Bronchus fibroblast of lung (primary cell): ENCODE data around the gene TMEM138. TPM values are rescaled to one million over a fixed set of nuclear protein-coding genes. Genes with fewer than 3 reads are reported as not detected.

Source experiments
- total RNA-seq: library from RNA; depleted of rRNA; stranded (reverse); fragments of >200 nt; gene quantifications from 2 replicates; pipeline ENCODE4 v1.2.3, GENCODE V29; 2015

Gene TMEM138
- total RNA-seq: 18.4 and 19.5 TPM in 2 replicates

DNA sequence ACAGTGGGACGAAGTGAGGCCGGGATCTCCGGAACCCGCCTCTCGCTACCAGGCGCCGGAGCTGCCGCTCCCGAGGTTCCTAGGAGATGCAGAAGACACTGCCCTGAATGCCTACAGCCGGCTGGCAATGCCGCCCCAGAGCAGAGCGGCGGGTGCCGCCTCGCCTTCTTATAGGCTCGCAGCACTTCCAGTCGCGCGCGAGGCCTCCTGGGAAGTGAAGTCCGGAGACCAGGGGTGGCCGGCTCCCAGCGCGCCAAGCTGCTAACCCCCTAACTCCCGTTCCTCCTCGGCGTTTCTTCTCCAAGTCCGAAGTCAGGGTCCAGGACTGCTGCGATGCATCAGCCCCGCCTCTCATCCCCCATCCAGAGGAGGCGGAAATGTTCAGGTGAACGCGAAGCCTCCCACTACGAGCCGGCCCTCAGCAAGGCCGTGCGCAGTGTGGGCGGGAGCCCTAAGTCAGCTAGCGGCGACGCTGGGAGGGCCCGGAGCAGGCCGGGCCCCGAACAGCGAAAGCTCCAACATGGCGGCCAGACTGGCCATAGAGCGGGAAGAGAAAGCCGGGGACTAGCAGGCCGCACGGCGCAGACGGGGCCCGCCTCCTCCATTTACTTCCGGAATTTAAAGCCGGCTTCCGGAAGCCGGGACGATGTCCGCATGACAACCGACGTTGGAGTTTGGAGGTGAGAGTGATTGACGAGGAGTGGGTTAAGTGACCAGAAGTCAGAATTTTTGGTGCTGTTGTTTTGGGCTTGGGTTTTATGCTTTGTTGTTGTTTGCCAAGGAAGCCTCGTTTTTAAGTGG, at the start of gene TMEM138, which contains the start of gene CYB561A3:
Gene TMEM138, plus strand, starts transcription at position 634 of the 801 bp plus-strand sequence. CDS start 2,017 bp downstream, outside the sequence.
Gene CYB561A3, minus strand, starts transcription at position 142 of the 801 bp plus-strand sequence. CDS start 5,169 bp downstream, outside the sequence.

GRCh38 chr11:61332797-61333549, 29.2 kb upstream of the TMEM138 start, which contains the start of the genes DDB1 and TKFC:
Gene DDB1 (minus strand): TSS chr11:61333105. CDS start chr11:61332968, 137 bp downstream.
Gene TKFC (plus strand): TSS chr11:61333228. CDS start chr11:61334729, 1,501 bp downstream.

Other genes starting within 250 kb of the TMEM138 start
- gene VPS37C, start 200.9 kb upstream of the TMEM138 start, total RNA-seq: 14.3 and 15.6 TPM in 2 replicates
- not detected in 2 replicates for gene PGA3, start 158.9 kb upstream of the TMEM138 start, total RNA-seq
- gene PGA4, start 140.0 kb upstream of the TMEM138 start, total RNA-seq: 0.17 TPM in 1 of 2 replicates, not detected in the other
- gene PGA5, start 121.2 kb upstream of the TMEM138 start, total RNA-seq: not detected in 2 replicates
- gene VWCE, start 67.1 kb upstream of the TMEM138 start, total RNA-seq: 1.0 and 1.3 TPM in 2 replicates
- gene DDB1, start 29.3 kb upstream of the TMEM138 start, total RNA-seq: 223 and 239 TPM in 2 replicates
- gene TKFC, start 29.1 kb upstream of the TMEM138 start, total RNA-seq: 23.7 and 38.7 TPM in 2 replicates
- gene CYB561A3, start 492 bp upstream of the TMEM138 start, total RNA-seq: 44.2 and 58.7 TPM in 2 replicates
- gene TMEM216, start 30.2 kb downstream of the TMEM138 start, total RNA-seq: 11.4 and 16.6 TPM in 2 replicates
- gene CPSF7, start 67.6 kb downstream of the TMEM138 start, total RNA-seq: 31.5 and 34.0 TPM in 2 replicates
- 33.3 and 40.7 TPM in 2 replicates for gene SDHAF2, start 67.8 kb downstream of the TMEM138 start, total RNA-seq
- gene LRRC10B, start 146.4 kb downstream of the TMEM138 start, total RNA-seq: not detected in 2 replicates
- gene SYT7, start 218.7 kb downstream of the TMEM138 start, total RNA-seq: 0.30 and 0.67 TPM in 2 replicates